ENCODE measurements around the gene TERB1.

- TF ChIP-seq CTCF (IDR thresholded peaks at IDR 0.05) (no peak), RAD21 (IDR thresholded peaks at IDR 0.05; ENCODE audit: low read length) (no peak), MXI1 (IDR thresholded peaks at IDR 0.05; ENCODE audit: low read depth, low read length) (no peak)
Observed at GRCh38 chr16:66731101-66731500, 70.3 kb downstream of the TERB1 start.
